ENCODE measurements around the gene SPACA1.

DNA sequence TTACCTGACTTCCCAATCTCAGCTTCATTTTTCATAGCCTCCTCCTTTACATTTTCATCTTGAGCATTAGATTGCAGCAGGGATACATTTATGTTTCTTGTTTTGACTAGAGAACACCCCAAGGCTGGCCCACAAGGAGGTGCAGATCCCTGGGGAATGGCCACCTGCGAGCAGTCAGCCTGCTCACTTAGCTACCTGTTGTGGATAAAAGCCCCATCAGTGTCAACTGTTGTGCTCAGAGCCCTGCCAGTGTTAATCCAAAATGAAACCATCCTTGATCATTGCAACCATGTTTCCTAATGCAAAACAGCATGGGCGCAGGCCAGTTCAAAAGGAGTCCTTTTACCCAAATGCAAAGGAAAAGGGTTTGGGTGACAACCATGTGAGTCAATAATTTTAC is 67.7 kb downstream of the SPACA1 start:
- TF ChIP-seq, protein P1, sequence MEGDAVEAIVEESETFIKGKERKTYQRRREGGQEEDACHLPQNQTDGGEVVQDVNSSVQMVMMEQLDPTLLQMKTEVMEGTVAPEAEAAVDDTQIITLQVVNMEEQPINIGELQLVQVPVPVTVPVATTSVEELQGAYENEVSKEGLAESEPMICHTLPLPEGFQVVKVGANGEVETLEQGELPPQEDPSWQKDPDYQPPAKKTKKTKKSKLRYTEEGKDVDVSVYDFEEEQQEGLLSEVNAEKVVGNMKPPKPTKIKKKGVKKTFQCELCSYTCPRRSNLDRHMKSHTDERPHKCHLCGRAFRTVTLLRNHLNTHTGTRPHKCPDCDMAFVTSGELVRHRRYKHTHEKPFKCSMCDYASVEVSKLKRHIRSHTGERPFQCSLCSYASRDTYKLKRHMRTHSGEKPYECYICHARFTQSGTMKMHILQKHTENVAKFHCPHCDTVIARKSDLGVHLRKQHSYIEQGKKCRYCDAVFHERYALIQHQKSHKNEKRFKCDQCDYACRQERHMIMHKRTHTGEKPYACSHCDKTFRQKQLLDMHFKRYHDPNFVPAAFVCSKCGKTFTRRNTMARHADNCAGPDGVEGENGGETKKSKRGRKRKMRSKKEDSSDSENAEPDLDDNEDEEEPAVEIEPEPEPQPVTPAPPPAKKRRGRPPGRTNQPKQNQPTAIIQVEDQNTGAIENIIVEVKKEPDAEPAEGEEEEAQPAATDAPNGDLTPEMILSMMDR (IDR thresholded peaks at IDR 0.05), result no peak
- TF ChIP-seq POLR2A (IDR thresholded peaks at IDR 0.05), result no peak

Measured in ovary (tissue), 3 donors.